Ovary (tissue), 9 donors: ENCODE data around the gene COL4A1. TPM values are rescaled to one million over a fixed set of nuclear protein-coding genes. Genes with fewer than 3 reads are reported as not detected.

Source experiments
- DNase-seq, 5 donors: peaks; one replicate each; pipeline ENCODE4 v3.0.0-alpha.2; 2019 to 2020
- H3K27ac ChIP-seq, 2 donors: fragments of 200-600 bp; one replicate each; pipeline versions ENCODE4 v1.5.1 to v1.8.0; 2019 to 2022
- H3K27me3 ChIP-seq: fragments of 200-600 bp; one replicate; pipeline ENCODE4 v1.8.0; 2022
- H3K36me3 ChIP-seq: fragments of 200-600 bp; sonication (generic); one replicate; pipeline ENCODE4 v1.5.1; 2019
- H3K4me1 ChIP-seq: one replicate; pipeline ENCODE4 v1.8.1; 2013; ENCODE audit warnings: mild to moderate bottlenecking, moderate library complexity; ENCODE audit not compliant: insufficient read depth
- H3K4me3 ChIP-seq: fragments of 200-600 bp; sonication (generic); one replicate; pipeline ENCODE4 v1.5.1; 2017
- H3K9me3 ChIP-seq, 2 donors: fragments of 200-600 bp in 1 of 2; sonication (generic) in 1 of 2; one replicate each; pipeline versions ENCODE4 v1.5.1 to v1.8.1; 2013 to 2019; ENCODE audit warnings: mild to moderate bottlenecking in 1 of 2, moderate library complexity in 1 of 2
- EP300 ChIP-seq: sonication (generic); formaldehyde crosslinking; IDR thresholded peaks from one replicate; pipeline ENCODE4 v1.6.1; 2017; ENCODE audit warnings: antibody characterized with exemption
- POLR2A ChIP-seq: fragments of 450-650 bp; IDR thresholded peaks from one replicate; pipeline ENCODE4 v1.6.1; 2017; ENCODE audit warnings: antibody characterized with exemption, mild to moderate bottlenecking, moderate library complexity
- WGBS, 3 donors: extraction: QIAGEN DNeasy Blood & Tissue Kit in 1 of 3; methylation state at CpG; one replicate each; pipeline versions ENCODE4 v1.1.5 to v1.1.7; 2013 to 2017; 5-methylcytosine and 5-hydroxymethylcytosine counted together
- intact Hi-C, 4 donors: fragments of 100-400 bp; cut with DNase I; formaldehyde crosslinking; loops; one replicate each; pipeline versions ENCODE4 v1.11.0 to v1.15.1; 2022 to 2023
- polyA plus RNA-seq, 2 donors: library from polyadenylated mRNA; stranded (reverse); fragments of 200-250 nt in 1 of 2; fragments of 350-450 nt in 1 of 2; fragmentation: Illumina TruSeq in 1 of 2; extraction: RNeasy Lipid Tissue Mini Kit (QIAGEN cat#74804) in 1 of 2; gene quantifications; one replicate each; pipeline ENCODE4 v1.2.3, GENCODE V29; 2013 to 2014
- total RNA-seq, 7 donors: library from RNA; depleted of rRNA in 2 of 7; stranded (reverse); fragments of >200 nt in 2 of 7; fragmentation: NEBNext Ultra II Directional in 3 of 7; extraction: Animal tissue kit (Norgen Biotek cat#: 25700) in 3 of 7; gene quantifications; one replicate each; pipeline versions ENCODE4 v1.1.0 to v1.2.4, GENCODE V29; 2016 to 2023
- TF ChIP-seq, protein P1 (sequence below), 3 donors: fragments of 450-650 bp in 2 of 3; fragments of 200-600 bp in 1 of 3; IDR thresholded peaks; one replicate each; pipeline versions ENCODE4 v1.5.1 to v1.8.0; 2016 to 2022; ENCODE audit warnings: antibody characterized with exemption in 3 of 3, mild to moderate bottlenecking in 1 of 3
- donor health status: DM: no; HTN: no; CAD: no; lungs with moderate emphysema.
- donor health status: DM: no; HTN: no; CAD: no.
- donor health status: Bipolar disorder and iron deficiency.
- donor health status: DM: yes; HTN: yes; CAD: no.
- donor health status: DM: no; HTN: no; CAD: no.
- donor health status: DM: yes; HTN: yes; CAD: no.

Gene COL4A1
- total and polyA plus RNA-seq, 9 donors, result 42.3 to 421 (median 87.5) TPM

DNA sequence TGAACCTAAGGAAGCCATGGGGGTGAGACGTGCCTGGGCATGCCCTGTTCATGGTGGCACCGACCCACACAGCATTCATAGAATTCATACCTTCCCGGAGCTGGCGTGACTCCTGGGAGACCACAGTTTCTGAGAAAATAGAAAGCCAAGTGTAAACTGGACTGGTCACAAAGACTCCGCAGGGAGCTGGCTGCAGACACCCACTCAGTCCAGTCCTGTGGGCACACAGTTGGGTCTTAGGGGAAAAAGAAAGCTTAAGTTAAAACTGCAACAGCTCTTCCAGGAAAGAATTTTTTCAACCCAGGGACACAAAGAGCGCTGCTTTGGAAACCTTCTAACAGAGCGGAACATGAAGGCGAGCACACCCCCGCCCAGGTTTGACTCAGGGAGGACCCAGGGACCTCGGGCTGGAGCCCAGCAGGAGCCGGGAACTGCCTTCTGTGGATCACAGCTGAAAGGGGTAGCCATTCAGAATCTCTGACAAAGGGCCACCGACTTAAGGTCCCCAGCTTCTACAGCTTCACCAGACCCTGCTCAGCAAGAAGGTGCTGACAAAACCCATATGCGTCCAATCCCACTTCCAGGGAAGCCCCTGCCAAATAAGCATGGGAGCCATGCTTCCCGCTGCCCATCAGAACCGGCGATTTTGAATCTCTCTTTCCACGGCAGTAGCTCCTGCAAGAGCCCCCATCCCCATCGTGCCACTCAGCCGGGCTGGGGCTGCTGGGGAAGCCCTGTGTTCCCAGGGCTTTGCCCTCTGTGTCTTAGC is 183.7 kb downstream of the COL4A1 start:
- Histone ChIP-seq H3K27me3 (no peaks in the 10 kb centered on the region), H3K4me3 (no peak overlapping the region), H3K27ac (no peak overlapping the region), H3K9me3 (no peaks in the 10 kb centered on the region), H3K4me1 (peaks cover 6% of the 10 kb centered on the region), H3K36me3 (no peaks in the 10 kb centered on the region)
- DNase-seq, result no peak
- TF ChIP-seq, protein P1, sequence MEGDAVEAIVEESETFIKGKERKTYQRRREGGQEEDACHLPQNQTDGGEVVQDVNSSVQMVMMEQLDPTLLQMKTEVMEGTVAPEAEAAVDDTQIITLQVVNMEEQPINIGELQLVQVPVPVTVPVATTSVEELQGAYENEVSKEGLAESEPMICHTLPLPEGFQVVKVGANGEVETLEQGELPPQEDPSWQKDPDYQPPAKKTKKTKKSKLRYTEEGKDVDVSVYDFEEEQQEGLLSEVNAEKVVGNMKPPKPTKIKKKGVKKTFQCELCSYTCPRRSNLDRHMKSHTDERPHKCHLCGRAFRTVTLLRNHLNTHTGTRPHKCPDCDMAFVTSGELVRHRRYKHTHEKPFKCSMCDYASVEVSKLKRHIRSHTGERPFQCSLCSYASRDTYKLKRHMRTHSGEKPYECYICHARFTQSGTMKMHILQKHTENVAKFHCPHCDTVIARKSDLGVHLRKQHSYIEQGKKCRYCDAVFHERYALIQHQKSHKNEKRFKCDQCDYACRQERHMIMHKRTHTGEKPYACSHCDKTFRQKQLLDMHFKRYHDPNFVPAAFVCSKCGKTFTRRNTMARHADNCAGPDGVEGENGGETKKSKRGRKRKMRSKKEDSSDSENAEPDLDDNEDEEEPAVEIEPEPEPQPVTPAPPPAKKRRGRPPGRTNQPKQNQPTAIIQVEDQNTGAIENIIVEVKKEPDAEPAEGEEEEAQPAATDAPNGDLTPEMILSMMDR (IDR thresholded peaks at IDR 0.05), result no peak
- TF ChIP-seq POLR2A, result no peak
- no peak for TF ChIP-seq EP300
- intact Hi-C loops, result no loop called here
- WGBS, 3 donors, result 78 to 82% (median 81%) methylated on average over 19 of the region's 19 CpGs

DNA sequence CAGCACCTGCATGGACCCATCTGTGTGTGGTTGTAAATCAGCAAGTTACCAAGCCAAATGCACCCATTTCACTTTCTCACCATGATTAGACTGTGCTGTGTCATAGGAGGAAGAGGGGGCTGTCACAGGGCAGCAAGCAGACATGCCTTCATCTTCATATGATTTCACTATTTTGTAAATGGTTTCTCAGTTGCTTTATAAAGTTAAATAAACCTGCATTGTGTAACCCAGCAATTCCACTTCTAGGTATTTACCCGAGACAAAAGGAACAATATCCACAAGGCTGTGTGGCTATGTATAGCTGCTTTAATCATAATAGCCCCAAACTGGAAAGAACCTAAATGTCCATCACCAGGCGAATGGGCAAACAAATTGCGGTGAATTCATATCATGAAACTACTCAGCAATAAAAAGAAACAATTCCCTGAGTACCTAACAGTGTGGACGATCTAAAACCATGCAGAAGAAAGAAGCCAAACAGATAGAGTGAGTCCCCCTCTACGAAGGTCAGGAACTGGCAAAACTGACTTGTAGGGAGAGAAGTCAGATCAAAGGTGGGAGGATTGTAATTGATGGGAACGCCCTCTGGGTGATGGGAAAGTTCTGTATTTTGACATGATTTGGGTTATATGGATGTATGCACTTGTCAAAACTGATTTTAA is 185.4 kb downstream of the COL4A1 start:
- no peaks in the 10 kb centered on the region for H3K36me3 ChIP-seq
- peaks cover 4% of the 10 kb centered on the region for H3K4me1 ChIP-seq
- intact Hi-C loops, result no loop called here
- no peak for DNase-seq
- 63 to 71% (median 63%) methylated on average over 6 of the region's 6 CpGs for WGBS, 3 donors
- H3K4me3 ChIP-seq, result no peak overlapping the region
- H3K27me3 ChIP-seq, result no peaks in the 10 kb centered on the region
- H3K9me3 ChIP-seq, result no peaks in the 10 kb centered on the region
- TF ChIP-seq POLR2A, result no peak
- TF ChIP-seq EP300, result no peak
- TF ChIP-seq, protein P1 (IDR thresholded peaks at IDR 0.05), result no peak
- H3K27ac ChIP-seq, result no peak overlapping the region

DNA sequence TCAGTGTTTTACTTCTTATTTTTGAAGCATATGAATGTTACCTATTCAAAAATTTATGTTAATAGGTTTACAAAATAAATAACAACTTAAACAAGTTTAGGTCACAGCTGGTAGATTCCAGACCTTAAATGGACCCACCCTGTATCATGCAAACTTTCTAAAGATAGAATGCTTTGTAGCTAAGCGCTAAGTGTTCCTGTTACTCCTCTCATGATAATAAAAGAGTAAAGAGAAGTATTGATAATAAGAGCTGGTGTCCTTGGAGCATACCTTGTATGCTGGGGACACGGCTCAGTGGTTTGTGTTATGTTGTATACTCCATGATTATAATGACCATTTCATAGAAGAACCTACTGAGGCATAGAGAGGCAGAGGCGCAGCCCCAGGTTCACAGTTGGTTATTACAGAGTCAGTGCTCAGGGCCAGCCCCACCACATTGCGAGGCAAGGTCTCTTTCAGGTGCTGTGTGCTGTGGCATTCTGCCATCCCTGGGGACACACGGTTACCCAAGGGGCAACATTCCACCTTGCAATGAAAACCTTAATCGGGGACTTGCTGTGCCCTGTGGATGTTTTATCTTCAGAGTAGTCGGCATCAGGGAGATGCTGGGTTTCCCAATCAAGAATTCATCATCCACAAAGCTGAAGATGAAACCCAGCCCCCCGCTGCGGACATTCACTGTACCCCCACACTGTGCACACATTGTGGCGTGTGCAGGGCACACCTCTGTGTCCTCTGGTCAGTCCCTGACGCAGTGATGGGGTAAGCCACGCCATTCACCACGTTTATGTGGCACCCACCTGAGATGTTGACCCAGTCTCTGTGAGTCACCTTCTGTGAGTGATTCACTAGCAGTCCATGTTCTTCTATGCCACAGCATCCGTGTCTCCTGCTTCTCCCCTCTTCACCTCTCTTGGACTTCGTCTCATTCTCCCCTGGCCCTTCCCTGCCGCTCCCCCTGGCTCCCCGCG is 186.7 kb downstream of the COL4A1 start:
- Histone ChIP-seq H3K36me3 (no peaks in the 10 kb centered on the region), H3K27me3 (no peaks in the 10 kb centered on the region), H3K9me3 (no peaks in the 10 kb centered on the region), H3K4me3 (no peak overlapping the region), H3K27ac (no peak overlapping the region), H3K4me1 (no peaks in the 10 kb centered on the region)
- whole genome bisulfite sequencing, 3 donors, result 82 to 87% (median 83%) methylated on average over 18 of the region's 18 CpGs
- TF ChIP-seq EP300 (no peak), POLR2A (no peak)
- TF ChIP-seq, protein P1 (IDR thresholded peaks at IDR 0.05), result no peak
- intact Hi-C loops, result no loop called here
- no peak for DNase-seq

DNA sequence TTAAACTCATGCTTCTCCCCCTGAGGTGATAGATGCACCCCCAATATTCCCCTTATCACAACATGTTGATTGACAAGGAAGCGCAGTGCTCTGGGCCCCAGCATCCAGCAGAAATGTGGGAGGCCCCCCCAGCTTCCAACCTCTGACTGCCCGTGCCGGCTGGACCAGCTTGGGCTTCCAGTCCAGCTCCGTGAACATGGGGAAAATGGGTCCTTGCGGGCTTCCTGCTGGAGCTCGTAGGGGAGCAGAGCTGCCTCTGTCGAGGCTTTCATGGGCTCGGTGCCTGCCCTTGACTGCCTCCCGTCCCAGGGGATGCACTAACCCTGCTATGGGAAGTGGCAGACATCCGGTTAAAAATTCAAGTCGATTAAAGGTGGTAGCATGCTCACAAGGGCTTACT is 188.9 kb downstream of the COL4A1 start:
- Histone ChIP-seq H3K36me3 (no peaks in the 10 kb centered on the region), H3K27ac (no peak overlapping the region), H3K4me1 (no peaks in the 10 kb centered on the region), H3K9me3 (no peaks in the 10 kb centered on the region), H3K27me3 (no peaks in the 10 kb centered on the region), H3K4me3 (no peak overlapping the region)
- DNase-seq, result no peak
- intact Hi-C loops, result no loop called here
- WGBS, 3 donors, result 76 to 85% (median 83%) methylated on average over 11 of the region's 11 CpGs
- no peak for TF ChIP-seq EP300
- TF ChIP-seq POLR2A, result no peak
- TF ChIP-seq, protein P1 (IDR thresholded peaks at IDR 0.05), result no peak
